H1 (cell line): ENCODE results near the gene HOOK1. TPM values are rescaled to one million over a fixed set of nuclear protein-coding genes. Genes with fewer than 3 reads are reported as not detected.

ENCODE experiments used
- ASH2L ChIP-seq: fragments of 200-600, 300-600 bp; sonication (generic); IDR thresholded peaks from one replicate; pipeline ENCODE4 v1.7.1; 2017; ENCODE audit warnings: low read length
- CHD7 ChIP-seq: fragments of 300-600 bp; sonication (generic); IDR thresholded peaks from 2 replicates; pipeline ENCODE4 v1.7.1; 2012; ENCODE audit warnings: low read length, moderate library complexity, mild to moderate bottlenecking, inconsistent platforms; ENCODE audit not compliant: insufficient replicate concordance
- E2F6 ChIP-seq: IDR thresholded peaks from 2 replicates; pipeline ENCODE4 v1.6.1; 2012; ENCODE audit warnings: inconsistent platforms
- EGR1 ChIP-seq: IDR thresholded peaks from 2 replicates; pipeline ENCODE4 v1.6.1; 2011; ENCODE audit warnings: low read depth, low read length, borderline replicate concordance
- NRF1 ChIP-seq: IDR thresholded peaks from 2 replicates; pipeline ENCODE4 v1.6.1; 2011; ENCODE audit warnings: mild to moderate bottlenecking, low read depth, low read length, improper control_type of control experiment
- POLR2AphosphoS5 ChIP-seq: IDR thresholded peaks from 2 replicates; pipeline ENCODE4 v1.6.1; 2011; ENCODE audit warnings: low read depth, low read length
- RAD21 ChIP-seq, 2 experiments: IDR thresholded peaks in 1 of 2; conservative IDR thresholded peaks in 1 of 2; 2 replicates each; pipeline ENCODE4 v1.6.1; 2011; ENCODE audit warnings: low read depth in 2 of 2, low read length in 2 of 2, improper control_type of control experiment in 1 of 2, inconsistent platforms in 1 of 2, mild to moderate bottlenecking in 1 of 2, moderate library complexity in 1 of 2
- RBBP5 ChIP-seq: IDR thresholded peaks from 2 replicates; pipeline ENCODE4 v1.7.1; 2012; ENCODE audit warnings: low read depth, mild to moderate bottlenecking, inconsistent platforms, low read length, moderate library complexity, borderline replicate concordance
- SP1 ChIP-seq: IDR thresholded peaks from 2 replicates; pipeline ENCODE4 v1.6.1; 2011; ENCODE audit warnings: low read depth, low read length
- TAF7 ChIP-seq: optimal IDR thresholded peaks from 2 replicates; pipeline ENCODE3; 2011; ENCODE audit warnings: low read depth, mild to moderate bottlenecking, inconsistent platforms, low read length, moderate library complexity, borderline replicate concordance
- polyA plus RNA-seq, 7 experiments: library from polyadenylated mRNA; depleted of rRNA in 3 of 7; stranded (reverse) in 5 of 7; unstranded in 2 of 7; fragments of >200 nt in 5 of 7; fragments of 200-250 nt in 2 of 7; gene quantifications; 1 replicate in 5 of 7; 2 replicates in 1 of 7; 4 replicates in 1 of 7; pipeline versions ENCODE4 v1.2.1 to v1.2.3, GENCODE V29; 2011 to 2013; ENCODE audit warnings: missing spikeins in 2 of 7, mixed read lengths in 2 of 7
- total RNA-seq: library from RNA; stranded (reverse); fragmentation: NEBNext Ultra II Directional; extraction: Animal tissue kit (Norgen Biotek cat#: 25700); gene quantifications from 2 replicates; pipeline ENCODE4 v1.2.1, GENCODE V29; 2021

HOOK1 gene
- total and polyA plus RNA-seq, 2 of the 8 experiments (the other 6 are each of a cell fraction or from before 2014, with no cell fraction given): 5.6 to 34.5 TPM

- TF ChIP-seq CHD7 (no peak), E2F6 (no peak), SP1 (no peak), RBBP5 (no peak), EGR1 (no peak), RAD21 (IDR thresholded peaks at IDR 0.05 in 1 of 2, conservative IDR thresholded peaks at IDR 0.05 in 1 of 2; ENCODE audit: low read depth in 2 of 2, low read length in 2 of 2) (no peak), ASH2L (no peak), NRF1 (no peak), TAF7 (no peak), POLR2AphosphoS5 (no peak)
Observed at GRCh38 chr1:59846209-59846894, 31.6 kb downstream of the HOOK1 start (continued).
